Head of caudate nucleus (tissue), 42 donors: ENCODE measurements around the gene CRABP2.
A peak's percentile ranks its signal among the peaks of the same experiment; 100 is the strongest.

Source experiments
- DNase-seq, 42 donors: peaks; one replicate each; pipeline versions ENCODE4 v3.0.0 to v3.0.0-alpha.2; 2020 to 2021; ENCODE audit warnings: mixed read lengths in 7 of 42
- intact Hi-C: fragments of 100-400 bp; cut with DNase I; formaldehyde crosslinking; loops from one replicate; pipeline ENCODE4 v1.15.0; 2022

Gene CRABP2

DNA sequence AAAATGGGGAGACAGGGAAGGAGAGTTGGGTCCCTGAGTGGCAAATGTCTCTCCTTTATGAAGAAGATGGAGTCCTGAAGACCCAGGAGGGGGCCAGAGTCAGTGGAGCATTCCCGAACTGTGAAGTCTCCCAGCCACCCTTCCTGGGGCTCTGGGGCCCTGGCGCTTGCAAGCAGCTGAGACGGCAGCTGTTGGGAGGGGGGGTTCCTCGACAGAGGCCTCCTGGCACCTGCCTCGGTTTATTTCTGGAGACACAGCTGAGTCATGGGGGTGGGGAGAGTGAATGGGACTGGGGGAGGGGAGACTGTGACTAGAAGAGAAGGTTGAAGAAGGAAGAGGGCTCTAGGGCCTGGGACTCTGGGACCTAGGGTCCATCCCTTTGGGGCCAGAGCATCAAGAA is 42.2 kb downstream of the CRABP2 start:
- DNase-seq: peak in 14 of 42 donors; percentile 29 to 82 (median 56)
- intact Hi-C loops: no loop called here

DNA sequence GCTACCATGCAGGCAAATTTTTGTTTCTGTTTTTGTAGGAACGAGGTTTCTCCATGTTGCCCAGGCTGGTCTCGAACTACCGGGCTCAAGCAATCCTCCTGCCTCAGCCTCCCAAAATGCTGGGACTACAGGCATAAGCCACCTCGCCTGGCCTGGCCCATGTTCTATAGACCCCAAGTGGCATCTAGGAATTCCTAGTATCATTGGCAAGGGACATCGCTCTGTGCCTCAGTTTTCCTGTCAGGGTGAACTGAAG is 42.7 kb downstream of the CRABP2 start:
- no peak for DNase-seq
- intact Hi-C loops: no loop called here

DNA sequence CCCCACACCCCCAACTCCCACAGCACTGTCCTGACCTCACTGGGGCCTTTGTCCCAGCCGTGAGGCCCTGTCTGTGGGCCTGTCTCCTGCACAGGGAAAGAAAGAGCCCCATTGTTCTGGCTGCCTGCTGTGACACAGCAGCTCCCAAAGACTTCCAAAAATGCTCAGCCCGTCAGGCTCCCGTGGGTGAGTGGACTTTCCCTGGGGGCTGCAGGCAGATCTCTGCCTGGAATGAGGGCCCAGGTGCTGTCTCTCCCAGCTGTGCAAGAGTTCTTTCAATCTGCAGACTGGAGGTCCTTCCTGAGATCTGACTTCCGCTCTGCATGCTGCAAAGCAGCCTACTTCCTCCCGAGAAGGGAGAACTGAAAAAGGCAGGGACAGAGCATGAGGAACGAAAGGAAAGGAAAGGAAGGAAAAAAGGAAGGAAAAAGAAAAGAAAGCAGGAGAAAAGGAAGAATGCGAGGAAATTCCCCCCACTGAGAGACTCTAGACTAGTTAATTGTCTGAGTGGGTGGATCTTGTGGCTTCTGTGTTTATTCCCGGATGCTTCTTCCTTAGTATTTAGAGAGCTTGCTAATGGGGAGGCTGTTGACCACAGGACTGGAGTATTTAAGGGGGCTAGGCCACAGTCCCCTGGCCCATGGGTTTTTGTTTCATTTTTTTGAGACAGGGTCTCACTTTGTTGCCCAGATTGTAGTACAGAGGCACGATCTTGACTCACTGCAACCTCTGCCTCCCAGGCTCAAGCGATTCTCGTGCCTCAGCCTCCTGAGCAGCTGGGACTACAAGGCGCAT is 43.2 kb downstream of the CRABP2 start:
- intact Hi-C loops: no loop called here
- peak; percentile 51 to 92 (median 80) for DNase-seq

DNA sequence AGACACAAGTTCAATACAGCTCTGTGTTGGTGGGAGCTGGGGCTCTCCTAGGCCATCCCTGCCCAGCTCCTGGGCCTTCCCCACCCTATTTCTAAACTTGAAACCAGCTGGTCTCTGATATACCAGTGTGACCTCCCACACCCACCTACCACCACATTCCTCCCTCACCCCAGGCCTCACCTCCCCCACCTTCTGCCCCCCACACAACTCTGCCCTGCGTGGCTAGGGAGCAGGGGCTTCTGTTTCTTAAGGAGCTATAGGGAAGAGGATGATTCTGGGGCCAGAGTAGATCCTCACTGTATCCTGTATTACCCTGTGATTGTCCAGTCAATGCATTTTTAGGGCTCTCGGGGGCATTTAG is 44.7 kb downstream of the CRABP2 start:
- DNase-seq: no peak
- intact Hi-C loops: loop anchor here (1.0 kb wide), 1 partner anchor 18 kb away; no protein-coding TSS in a partner anchor

DNA sequence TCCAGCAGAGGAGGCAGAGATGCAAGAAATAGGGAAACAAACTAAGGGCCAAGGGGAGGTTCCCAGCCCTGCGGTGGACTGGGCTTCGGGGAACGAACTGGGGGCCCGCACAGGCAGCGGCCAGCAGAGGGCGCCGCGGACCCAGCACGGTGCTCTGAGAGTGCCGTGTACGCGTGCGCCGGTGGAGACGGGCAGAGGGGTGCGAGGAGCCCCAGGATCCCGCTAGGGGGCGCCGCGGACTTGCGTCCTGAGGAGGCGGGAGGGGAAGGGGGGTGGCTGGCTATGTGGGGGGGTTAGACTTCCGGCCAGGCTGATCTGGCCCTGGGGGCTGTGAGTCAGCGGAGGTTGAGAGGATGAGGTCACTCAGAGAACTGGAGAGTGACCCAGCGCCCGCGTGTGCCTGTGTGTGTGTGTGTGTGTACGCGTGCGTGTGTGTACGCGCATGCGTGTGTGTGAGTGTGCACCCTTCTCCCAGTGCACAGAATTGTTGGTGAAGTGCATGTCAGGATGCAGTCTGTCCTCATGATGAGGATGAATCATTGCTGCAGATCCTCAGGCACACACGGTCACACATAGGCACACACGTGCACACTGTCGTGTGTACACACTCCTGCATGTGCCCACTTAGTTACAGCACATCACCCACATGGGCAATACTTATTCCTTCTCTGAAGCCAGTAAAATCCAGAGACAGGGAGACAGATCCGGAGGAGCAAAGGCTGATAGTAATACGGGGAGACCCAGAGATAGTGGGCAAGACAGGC is 45.2 kb downstream of the CRABP2 start:
- DNase-seq: peak; percentile 84 to 99 (median 95)

DNA sequence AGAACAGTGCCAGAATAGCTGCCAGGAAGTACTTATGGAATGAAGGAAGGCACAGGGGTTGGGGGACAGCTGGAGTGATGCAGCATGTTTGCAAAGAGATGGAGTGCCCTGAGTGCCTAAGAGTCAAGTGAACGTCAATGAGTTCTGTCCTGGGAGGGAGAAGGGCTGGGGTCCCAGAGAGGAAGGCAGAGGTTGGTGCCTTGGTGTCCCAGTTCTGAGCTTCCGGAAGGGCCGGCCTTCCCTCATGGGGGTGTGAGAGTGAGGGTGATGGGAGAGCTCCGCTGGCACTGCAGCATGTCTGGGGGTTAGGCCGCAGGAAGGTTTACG is 45.8 kb downstream of the CRABP2 start:
- no peak for DNase-seq
- intact Hi-C loops: loop anchor here (2.0 kb wide), 1 partner anchor 35 kb away; no protein-coding TSS in a partner anchor

More for the DNA sequence above, 45.2 kb downstream of the CRABP2 start:
- intact Hi-C loops: loop anchor here (1.0 to 2.0 kb wide), 2 partner anchors 18 to 35 kb away; no protein-coding TSS in a partner anchor

DNA sequence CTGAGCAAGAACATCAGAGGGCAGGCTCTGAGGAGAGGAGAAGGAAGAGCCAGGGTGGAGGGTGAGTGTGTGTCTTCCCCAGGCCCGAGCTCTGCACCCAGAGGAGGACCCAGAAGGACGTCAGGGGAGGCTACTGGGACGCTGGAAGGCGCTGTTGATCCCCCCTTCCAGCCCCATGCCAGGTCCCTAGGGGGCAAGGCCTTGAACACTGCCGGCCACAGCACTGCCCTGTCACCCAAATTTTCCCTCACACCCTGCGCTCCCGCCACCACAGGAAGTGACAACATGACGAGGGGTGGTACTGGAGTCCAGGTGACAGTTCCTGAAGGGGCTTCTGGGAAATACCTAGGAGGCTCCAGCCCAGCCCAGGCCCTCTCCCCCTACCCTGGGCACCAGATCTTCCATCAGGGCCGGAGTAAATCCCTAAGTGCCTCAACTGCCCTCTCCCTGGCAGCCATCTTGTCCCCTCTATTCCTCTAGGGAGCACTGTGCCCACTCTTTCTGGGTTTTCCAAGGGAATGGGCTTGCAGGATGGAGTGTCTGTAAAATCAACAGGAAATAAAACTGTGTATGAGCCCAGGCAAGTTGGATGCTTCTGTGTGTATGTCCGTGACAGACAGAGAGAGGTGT is 46.3 kb downstream of the CRABP2 start:
- intact Hi-C loops: loop anchor here (2.0 kb wide), 1 partner anchor 34 kb away; no protein-coding TSS in a partner anchor
- DNase-seq: no peak

DNA sequence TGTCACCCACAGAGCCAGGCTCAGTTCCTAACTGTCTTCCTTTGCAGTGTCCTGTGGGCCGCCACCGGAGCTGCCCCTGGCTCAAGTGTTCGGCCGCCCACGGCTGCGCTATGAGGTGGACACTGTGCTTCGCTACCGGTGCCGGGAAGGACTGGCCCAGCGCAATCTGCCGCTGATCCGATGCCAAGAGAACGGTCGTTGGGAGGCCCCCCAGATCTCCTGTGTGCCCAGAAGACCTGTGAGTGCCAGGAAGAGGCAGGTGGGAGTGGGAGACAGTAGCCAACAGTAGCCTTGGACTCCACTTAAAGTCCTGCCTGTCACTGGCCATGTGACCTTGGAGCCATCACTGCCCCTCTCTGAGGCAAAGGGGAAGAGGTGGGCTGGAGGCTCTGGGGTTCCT is 46.9 kb downstream of the CRABP2 start:
- intact Hi-C loops: loop anchor here (2.0 kb wide), 1 partner anchor 34 kb away; no protein-coding TSS in a partner anchor
- DNase-seq: no peak

DNA sequence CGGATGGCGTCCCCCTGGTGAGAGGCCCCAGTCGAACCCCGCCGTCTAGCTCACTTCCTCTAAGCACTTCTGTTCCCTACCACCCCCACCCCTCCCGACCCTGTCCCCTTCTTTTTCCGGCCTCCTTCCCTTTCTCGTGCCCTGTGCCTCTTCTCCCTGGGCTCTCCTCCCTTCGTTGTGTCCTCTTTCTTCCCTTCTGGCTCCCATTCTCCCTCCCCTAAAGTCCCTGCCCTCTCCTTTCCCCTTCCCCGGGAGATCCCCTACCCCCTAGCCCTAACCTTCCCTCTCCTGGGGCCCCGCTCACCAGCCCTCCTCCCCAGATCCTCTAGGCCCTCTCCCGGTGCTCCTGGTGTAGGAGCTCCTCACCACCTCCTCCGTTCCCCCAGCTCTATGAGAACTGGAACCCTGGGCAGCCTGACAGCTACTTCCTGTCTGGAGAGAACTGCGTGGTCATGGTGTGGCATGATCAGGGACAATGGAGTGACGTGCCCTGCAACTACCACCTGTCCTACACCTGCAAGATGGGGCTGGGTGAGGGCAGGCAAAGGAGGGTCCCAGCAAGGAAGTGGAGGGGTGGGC is 47.6 kb downstream of the CRABP2 start:
- no peak for DNase-seq
- intact Hi-C loops: loop anchor here (2.0 kb wide), 1 partner anchor 33 kb away; no protein-coding TSS in a partner anchor

DNA sequence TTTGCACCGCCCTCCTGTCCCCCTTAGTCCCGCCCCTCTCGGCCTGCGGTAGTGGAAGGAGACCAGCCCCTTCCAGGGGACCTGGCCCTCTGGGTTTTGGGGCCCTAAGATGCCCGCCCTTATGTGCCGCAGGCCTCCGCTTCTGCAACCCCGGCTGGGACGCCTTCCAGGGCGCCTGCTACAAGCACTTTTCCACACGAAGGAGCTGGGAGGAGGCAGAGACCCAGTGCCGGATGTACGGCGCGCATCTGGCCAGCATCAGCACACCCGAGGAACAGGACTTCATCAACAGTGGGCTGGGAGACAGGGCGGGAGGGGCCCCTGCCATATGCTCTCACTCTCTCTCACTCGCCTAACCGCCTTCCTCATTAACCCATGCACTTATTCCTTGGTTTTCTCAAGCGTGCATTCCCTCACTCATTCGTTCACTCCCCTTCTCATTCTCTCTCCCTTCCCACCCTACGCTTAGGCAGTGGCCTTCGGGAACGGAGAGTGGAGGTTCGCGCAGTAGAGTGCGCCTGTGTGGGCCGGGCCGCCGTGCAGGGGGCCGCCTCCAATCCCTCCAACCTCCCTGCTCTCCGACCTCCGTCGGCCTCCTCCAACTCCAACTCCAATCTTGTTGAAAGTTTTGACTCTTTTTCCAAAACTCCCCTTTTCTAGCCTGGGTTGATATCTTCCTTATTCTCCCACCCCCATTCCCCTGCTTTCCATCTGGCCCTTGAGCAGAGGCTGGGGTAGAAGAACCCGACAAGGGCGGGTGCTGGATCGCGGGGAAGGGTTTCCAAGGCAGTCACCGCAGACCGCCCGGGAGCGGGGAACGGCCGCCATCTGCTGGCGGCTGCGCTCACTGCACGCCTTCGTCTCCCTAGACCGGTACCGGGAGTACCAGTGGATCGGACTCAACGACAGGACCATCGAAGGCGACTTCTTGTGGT is 48.3 kb downstream of the CRABP2 start:
- intact Hi-C loops: no loop called here
- peak; percentile 74 to 95 (median 88) for DNase-seq

DNA sequence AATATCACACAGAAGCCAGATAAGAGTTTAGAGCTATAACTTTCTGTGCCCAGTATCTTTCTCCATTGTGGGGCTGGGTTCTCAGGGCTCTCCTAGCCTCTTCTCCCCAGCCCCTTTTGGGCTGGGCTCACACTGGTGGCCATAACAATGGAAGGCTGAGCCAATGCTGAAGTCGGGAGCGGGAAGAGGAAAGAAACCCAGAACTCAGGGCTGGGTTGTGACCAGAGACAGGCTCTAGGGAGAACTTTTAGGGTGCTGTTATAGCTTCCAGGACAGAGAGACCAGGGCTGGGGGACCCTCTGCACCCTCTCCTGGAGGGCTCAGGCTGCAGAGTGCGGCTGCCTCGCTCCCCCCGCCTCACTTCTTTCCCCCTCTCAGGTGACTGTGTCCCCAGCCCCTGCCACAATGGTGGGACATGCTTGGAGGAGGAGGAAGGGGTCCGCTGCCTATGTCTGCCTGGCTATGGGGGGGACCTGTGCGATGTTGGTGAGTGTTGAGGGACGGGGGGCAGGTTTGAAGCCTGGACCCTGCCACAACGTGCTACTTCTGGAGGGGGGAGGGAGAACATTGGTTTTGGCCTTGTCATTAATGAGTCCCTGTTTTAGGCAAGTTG is 49.4 kb downstream of the CRABP2 start:
- DNase-seq: no peak
- intact Hi-C loops: no loop called here

DNA sequence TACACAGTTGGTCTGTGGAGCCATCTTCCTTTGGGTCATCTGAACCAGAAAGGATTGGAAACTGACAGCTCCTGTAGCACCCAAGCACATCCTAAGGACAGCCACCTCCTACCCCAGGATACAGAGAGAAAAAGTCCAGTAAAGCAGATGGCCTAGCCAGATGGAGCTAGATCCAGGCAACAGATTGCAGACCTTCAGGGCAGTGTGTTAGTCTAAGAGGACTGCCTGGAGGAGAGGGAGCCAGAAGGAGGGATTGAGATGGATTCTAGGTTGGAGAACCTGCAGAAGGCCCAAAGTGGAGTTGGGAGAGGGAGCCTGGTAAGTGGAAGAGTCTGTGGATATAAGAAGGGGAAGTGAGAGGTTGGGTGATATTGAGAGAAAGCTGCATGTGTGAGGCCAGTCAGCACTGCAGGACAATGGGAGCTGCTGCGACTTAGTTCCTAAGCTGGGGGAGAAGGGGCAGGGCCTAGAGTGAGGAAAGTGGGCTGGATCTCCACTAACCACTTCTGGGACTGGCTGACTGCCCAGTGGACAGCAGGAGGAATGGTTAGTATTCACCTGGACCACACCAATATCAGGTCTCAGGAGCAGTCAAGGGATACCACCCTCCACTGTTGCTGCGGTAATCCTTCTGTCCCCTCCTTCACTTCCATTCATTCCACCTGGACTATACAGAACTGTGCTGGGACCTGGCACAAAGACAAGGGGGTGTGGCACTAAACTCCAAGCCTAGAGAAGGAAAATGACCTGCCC is 50.1 kb downstream of the CRABP2 start:
- no peak for DNase-seq
- intact Hi-C loops: no loop called here

DNA sequence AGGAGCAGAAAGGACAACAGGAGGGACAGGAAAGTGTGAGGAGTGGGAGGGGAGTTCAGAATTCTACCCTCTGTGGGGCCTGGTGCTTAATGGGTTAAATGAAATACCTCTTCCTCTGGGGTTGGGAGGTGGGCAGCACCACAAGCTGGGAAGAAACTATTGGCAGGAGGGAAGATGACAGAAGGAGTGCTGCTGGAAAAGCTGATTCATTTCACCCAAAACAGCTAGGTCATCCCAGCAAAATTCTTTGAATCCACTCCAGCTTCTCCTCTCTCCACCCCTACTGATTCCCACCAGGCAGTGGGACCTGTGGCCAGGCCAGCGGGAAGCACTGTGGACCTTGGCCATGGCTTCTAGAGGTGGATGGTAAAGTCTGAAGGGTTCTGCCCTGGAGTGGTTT is 50.7 kb downstream of the CRABP2 start:
- no peak for DNase-seq
- intact Hi-C loops: no loop called here

DNA sequence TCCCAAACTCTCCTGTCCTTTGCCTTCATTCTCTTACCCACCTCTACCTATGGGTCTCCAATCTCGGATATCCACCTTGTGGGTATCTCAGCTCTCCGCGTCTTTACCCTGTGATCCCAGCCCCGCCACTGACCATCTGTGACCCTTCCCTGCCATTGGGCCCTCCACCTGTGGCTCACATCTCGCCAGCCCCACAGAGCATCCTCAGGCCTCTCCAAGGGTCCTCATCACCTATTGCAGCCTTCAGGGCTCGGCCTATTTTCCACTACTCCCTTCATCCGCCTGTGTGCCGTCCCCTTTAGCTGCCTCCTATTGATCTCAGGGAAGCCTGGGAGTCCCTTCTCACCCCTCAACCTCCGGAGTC is 52.4 kb downstream of the CRABP2 start:
- intact Hi-C loops: no loop called here
- DNase-seq: no peak

DNA sequence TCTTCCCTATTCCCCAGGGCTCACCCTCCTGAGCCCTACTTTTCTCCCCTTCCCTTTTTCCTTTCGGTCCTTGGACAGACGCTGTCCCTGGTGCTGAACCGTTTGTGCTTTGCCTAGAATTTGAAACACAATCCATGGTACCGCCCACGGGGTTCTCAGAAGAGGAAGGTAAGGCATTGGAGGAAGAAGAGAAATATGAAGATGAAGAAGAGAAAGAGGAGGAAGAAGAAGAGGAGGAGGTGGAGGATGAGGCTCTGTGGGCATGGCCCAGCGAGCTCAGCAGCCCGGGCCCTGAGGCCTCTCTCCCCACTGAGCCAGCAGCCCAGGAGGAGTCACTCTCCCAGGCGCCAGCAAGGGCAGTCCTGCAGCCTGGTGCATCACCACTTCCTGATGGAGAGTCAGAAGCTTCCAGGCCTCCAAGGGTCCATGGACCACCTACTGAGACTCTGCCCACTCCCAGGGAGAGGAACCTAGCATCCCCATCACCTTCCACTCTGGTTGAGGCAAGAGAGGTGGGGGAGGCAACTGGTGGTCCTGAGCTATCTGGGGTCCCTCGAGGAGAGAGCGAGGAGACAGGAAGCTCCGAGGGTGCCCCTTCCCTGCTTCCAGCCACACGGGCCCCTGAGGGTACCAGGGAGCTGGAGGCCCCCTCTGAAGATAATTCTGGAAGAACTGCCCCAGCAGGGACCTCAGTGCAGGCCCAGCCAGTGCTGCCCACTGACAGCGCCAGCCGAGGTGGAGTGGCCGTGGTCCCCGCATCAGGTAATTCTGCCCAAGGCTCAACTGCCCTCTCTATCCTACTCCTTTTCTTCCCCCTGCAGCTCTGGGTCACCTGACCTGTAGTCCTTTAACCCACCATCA is 53.0 kb downstream of the CRABP2 start:
- intact Hi-C loops: no loop called here
- no peak for DNase-seq
